Naive thymus-derived CD8-positive, alpha-beta T cell (primary cell): ENCODE measurements around the gene ACKR2. TPM values are rescaled to one million over a fixed set of nuclear protein-coding genes. Genes with fewer than 3 reads are reported as not detected.

Experiments used
- ATAC-seq, 2 donors: fragments of 150-1000 bp; cut with Tn5 transposase in 1 of 2; sonication (Bioruptor Pico), chemical (Tn5 transposase) in 1 of 2; 1 replicate in 1 of 2; 2 replicates in 1 of 2; pipeline ENCODE4 v1.10.0; 2021; ENCODE audit warnings: mild to moderate bottlenecking in 2 of 2, moderate library complexity in 2 of 2
- POLR2A ChIA-PET: fragments of 350-600 bp; sonication (Branson Sonifier 250); formaldehyde crosslinking; loops from one replicate; lab custom pipeline; 2021; ENCODE audit warnings: antibody characterized with exemption; lab: Charles Lee
- DNase-seq, 10 donors: peaks; one replicate each; pipeline versions ENCODE4 v3.0.0 to v3.0.0-alpha.2; 2020 to 2022
- H3K27ac Mint-ChIP-seq, 10 donors: one replicate each; pipeline ENCODE4 v1.8.0; 2020 to 2022; ENCODE audit warnings: mild to moderate bottlenecking in 10 of 10, mixed read lengths in 10 of 10, moderate library complexity in 4 of 10, inconsistent platforms in 1 of 10
- H3K27me3 Mint-ChIP-seq, 5 donors: one replicate each; pipeline ENCODE4 v1.8.0; 2021 to 2022; ENCODE audit warnings: mixed read lengths in 5 of 5
- H3K36me3 Mint-ChIP-seq, 3 donors: one replicate each; pipeline ENCODE4 v1.8.0; 2020 to 2022; ENCODE audit warnings: mixed read lengths in 3 of 3, mild to moderate bottlenecking in 2 of 3, inconsistent platforms in 1 of 3
- H3K4me1 Mint-ChIP-seq, 4 donors: one replicate each; pipeline ENCODE4 v1.8.0; 2021 to 2022; ENCODE audit warnings: mixed read lengths in 4 of 4
- H3K4me3 Mint-ChIP-seq, 10 donors: one replicate each; pipeline ENCODE4 v1.8.0; 2020 to 2022; ENCODE audit warnings: mild to moderate bottlenecking in 10 of 10, mixed read lengths in 10 of 10, moderate library complexity in 6 of 10, inconsistent platforms in 1 of 10
- H3K9me3 Mint-ChIP-seq, 9 donors: one replicate each; pipeline ENCODE4 v1.8.0; 2020 to 2022; ENCODE audit warnings: mixed read lengths in 9 of 9, mild to moderate bottlenecking in 3 of 9, inconsistent platforms in 1 of 9, moderate library complexity in 1 of 9
- polyA plus RNA-seq, 3 donors: library from polyadenylated mRNA; unstranded; fragments of 300-500 nt; fragmentation: Illumina TruSeq; gene quantifications; one replicate each; pipeline ENCODE4 v1.2.3, GENCODE V29; 2021
- total RNA-seq, 8 experiments: library from RNA in 2 of 8; stranded (reverse) in 2 of 8; gene quantifications; one replicate each; pipeline ENCODE4 v1.2.3 and lab custom pipeline; 2021 to 2026

ACKR2 gene
- total and polyA plus RNA-seq, 5 experiments from 2014 or later: 0.22 to 0.85 (median 0.45) TPM; not detected in 1

- Mint-ChIP-seq H3K27me3 (peaks cover 4 to 11% (median 5%) of the 10 kb centered on the region in 5 donors), H3K9me3 (no peaks in the 10 kb centered on the region), H3K27ac (no peak overlapping the region), H3K4me3 (no peak overlapping the region), H3K36me3 (no peaks in the 10 kb centered on the region), H3K4me1 (peaks cover 0 to 6% (median 0%) of the 10 kb centered on the region in 4 donors)
- DNase-seq (no peak), ATAC-seq (no peak)
- POLR2A ChIA-PET: no interaction called here
These were observed 43.8 kb downstream of the ACKR2 start for GRCh38 chr3:42853056-42853455.

- ATAC-seq (no peak), DNase-seq (no peak)
- H3K36me3 Mint-ChIP-seq: peaks cover 0 to 3% (median 0%) of the 10 kb centered on the region in 3 donors
- H3K27ac Mint-ChIP-seq: no peak overlapping the region
- H3K27me3 Mint-ChIP-seq: peaks cover 4 to 13% (median 5%) of the 10 kb centered on the region in 5 donors
- POLR2A ChIA-PET: no interaction called here
- H3K4me1 Mint-ChIP-seq: peaks cover 0 to 6% (median 0%) of the 10 kb centered on the region in 4 donors
- no peak overlapping the region for H3K4me3 Mint-ChIP-seq
- H3K9me3 Mint-ChIP-seq: no peaks in the 10 kb centered on the region
These were observed 44.6 kb downstream of the ACKR2 start for GRCh38 chr3:42853739-42854302.

GRCh38 chr3:42855219-42855546, 45.9 kb downstream of the ACKR2 start:
- Mint-ChIP-seq H3K4me1 (peaks cover 0 to 6% (median 0%) of the 10 kb centered on the region in 4 donors), H3K27me3 (peaks cover 5 to 15% (median 11%) of the 10 kb centered on the region in 5 donors), H3K9me3 (peaks cover 0 to 4% (median 0%) of the 10 kb centered on the region in 9 donors), H3K36me3 (peaks cover 0 to 6% (median 3%) of the 10 kb centered on the region in 3 donors), H3K4me3 (no peak overlapping the region), H3K27ac (peak overlapping the region in 1 of 10 donors; percentile 8)
- POLR2A ChIA-PET: no interaction called here
- DNase-seq: no peak
- no peak for ATAC-seq

- POLR2A ChIA-PET: interaction anchor here (0.7 kb wide), 1 partner anchor 169 kb away, joined by 4 read pairs; no protein-coding TSS in a partner anchor
- peaks cover 0 to 10% (median under 1%) of the 10 kb centered on the region in 9 donors for H3K9me3 Mint-ChIP-seq
- no peak overlapping the region for H3K4me3 Mint-ChIP-seq
- no peak for ATAC-seq
- DNase-seq: no peak
- H3K27me3 Mint-ChIP-seq: peaks cover 5 to 18% (median 17%) of the 10 kb centered on the region in 5 donors
- H3K4me1 Mint-ChIP-seq: peaks cover 0 to 6% (median 0%) of the 10 kb centered on the region in 4 donors
- peaks cover 0 to 11% (median 3%) of the 10 kb centered on the region in 3 donors for H3K36me3 Mint-ChIP-seq
- H3K27ac Mint-ChIP-seq: peak overlapping the region in 1 of 10 donors; percentile 8
These were observed 46.5 kb downstream of the ACKR2 start for GRCh38 chr3:42855547-42856380.

GRCh38 chr3:42856544-42856943, 47.3 kb downstream of the ACKR2 start:
- Mint-ChIP-seq H3K9me3 (peaks cover 0 to 11% (median 3%) of the 10 kb centered on the region in 9 donors), H3K4me3 (no peak overlapping the region), H3K27me3 (peaks cover 5 to 22% (median 18%) of the 10 kb centered on the region in 5 donors), H3K27ac (no peak overlapping the region), H3K36me3 (peaks cover 0 to 13% (median 3%) of the 10 kb centered on the region in 3 donors), H3K4me1 (peaks cover 0 to 6% (median 0%) of the 10 kb centered on the region in 4 donors)
- POLR2A ChIA-PET: interaction anchor here (0.7 kb wide), 1 partner anchor 169 kb away, joined by 4 read pairs; no protein-coding TSS in a partner anchor
- ATAC-seq: no peak
- no peak for DNase-seq

GRCh38 chr3:42864321-42864950, 55.2 kb downstream of the ACKR2 start:
- peaks cover 0 to 2% (median 0%) of the 10 kb centered on the region in 4 donors for H3K4me1 Mint-ChIP-seq
- H3K36me3 Mint-ChIP-seq: peaks cover 0 to 7% (median 0%) of the 10 kb centered on the region in 3 donors
- no peak overlapping the region for H3K4me3 Mint-ChIP-seq
- DNase-seq (no peak), ATAC-seq (no peak)
- H3K9me3 Mint-ChIP-seq: peaks cover 0 to 11% (median 3%) of the 10 kb centered on the region in 9 donors
- peaks cover 2 to 16% (median 3%) of the 10 kb centered on the region in 5 donors for H3K27me3 Mint-ChIP-seq
- H3K27ac Mint-ChIP-seq: no peak overlapping the region
- POLR2A ChIA-PET: no interaction called here

GRCh38 chr3:42865256-42865655, 56.0 kb downstream of the ACKR2 start:
- Mint-ChIP-seq H3K36me3 (peaks cover 0 to 7% (median 0%) of the 10 kb centered on the region in 3 donors), H3K9me3 (peaks cover 0 to 9% (median 3%) of the 10 kb centered on the region in 9 donors)
- POLR2A ChIA-PET: no interaction called here

GRCh38 chr3:42867138-42867537, 57.9 kb downstream of the ACKR2 start:
- H3K36me3 Mint-ChIP-seq: no peaks in the 10 kb centered on the region
- peaks cover 0 to 2% (median 0%) of the 10 kb centered on the region in 4 donors for H3K4me1 Mint-ChIP-seq
- H3K4me3 Mint-ChIP-seq: no peak overlapping the region
- peaks cover 0 to 3% (median 2%) of the 10 kb centered on the region in 5 donors for H3K27me3 Mint-ChIP-seq
- H3K9me3 Mint-ChIP-seq: no peaks in the 10 kb centered on the region
- POLR2A ChIA-PET: interaction anchor here (0.7 kb wide), 1 partner anchor 25 kb away, joined by 3 read pairs; no protein-coding TSS in a partner anchor
- DNase-seq: no peak
- H3K27ac Mint-ChIP-seq: peak overlapping the region in 1 of 10 donors; percentile 30
- ATAC-seq: no peak

More at GRCh38 chr3:42865256-42865655, 56.0 kb downstream of the ACKR2 start:
- Mint-ChIP-seq H3K27ac (no peak overlapping the region), H3K27me3 (peaks cover 2 to 11% (median 3%) of the 10 kb centered on the region in 5 donors), H3K4me1 (peaks cover 0 to 2% (median 0%) of the 10 kb centered on the region in 4 donors), H3K4me3 (no peak overlapping the region)
- DNase-seq: no peak
- ATAC-seq: no peak

- DNase-seq (no peak), ATAC-seq (no peak)
- Mint-ChIP-seq H3K4me1 (peaks cover 0 to 2% (median 0%) of the 10 kb centered on the region in 4 donors), H3K9me3 (no peaks in the 10 kb centered on the region), H3K4me3 (no peak overlapping the region), H3K36me3 (no peaks in the 10 kb centered on the region), H3K27me3 (peaks cover 0 to 12% (median 5%) of the 10 kb centered on the region in 5 donors), H3K27ac (peak overlapping the region in 1 of 10 donors; percentile 83)
- POLR2A ChIA-PET: no interaction called here
These were observed 59.6 kb downstream of the ACKR2 start for GRCh38 chr3:42868841-42869240.

- no peaks in the 10 kb centered on the region for H3K36me3 Mint-ChIP-seq
- peaks cover 0 to 12% (median 5%) of the 10 kb centered on the region in 5 donors for H3K27me3 Mint-ChIP-seq
- ATAC-seq (no peak), DNase-seq (no peak)
- H3K9me3 Mint-ChIP-seq: no peaks in the 10 kb centered on the region
- no peaks in the 10 kb centered on the region for H3K4me1 Mint-ChIP-seq
- no peak overlapping the region for H3K27ac Mint-ChIP-seq
- H3K4me3 Mint-ChIP-seq: no peak overlapping the region
- POLR2A ChIA-PET: no interaction called here
These were observed 62.4 kb downstream of the ACKR2 start for GRCh38 chr3:42871592-42872196.

GRCh38 chr3:42872718-42873117, 63.5 kb downstream of the ACKR2 start:
- no peaks in the 10 kb centered on the region for H3K4me1 Mint-ChIP-seq
- DNase-seq: no peak
- H3K36me3 Mint-ChIP-seq: no peaks in the 10 kb centered on the region
- H3K9me3 Mint-ChIP-seq: no peaks in the 10 kb centered on the region
- H3K27me3 Mint-ChIP-seq: peaks cover 0 to 12% (median 5%) of the 10 kb centered on the region in 5 donors
- POLR2A ChIA-PET: no interaction called here
- H3K27ac Mint-ChIP-seq: no peak overlapping the region
- ATAC-seq: no peak
- no peak overlapping the region for H3K4me3 Mint-ChIP-seq
